ENCODE measurements around the gene OSMR.

GRCh38 chr5:38948501-38948900 lies 102.7 kb downstream of the OSMR start:
- TF ChIP-seq, protein P1, sequence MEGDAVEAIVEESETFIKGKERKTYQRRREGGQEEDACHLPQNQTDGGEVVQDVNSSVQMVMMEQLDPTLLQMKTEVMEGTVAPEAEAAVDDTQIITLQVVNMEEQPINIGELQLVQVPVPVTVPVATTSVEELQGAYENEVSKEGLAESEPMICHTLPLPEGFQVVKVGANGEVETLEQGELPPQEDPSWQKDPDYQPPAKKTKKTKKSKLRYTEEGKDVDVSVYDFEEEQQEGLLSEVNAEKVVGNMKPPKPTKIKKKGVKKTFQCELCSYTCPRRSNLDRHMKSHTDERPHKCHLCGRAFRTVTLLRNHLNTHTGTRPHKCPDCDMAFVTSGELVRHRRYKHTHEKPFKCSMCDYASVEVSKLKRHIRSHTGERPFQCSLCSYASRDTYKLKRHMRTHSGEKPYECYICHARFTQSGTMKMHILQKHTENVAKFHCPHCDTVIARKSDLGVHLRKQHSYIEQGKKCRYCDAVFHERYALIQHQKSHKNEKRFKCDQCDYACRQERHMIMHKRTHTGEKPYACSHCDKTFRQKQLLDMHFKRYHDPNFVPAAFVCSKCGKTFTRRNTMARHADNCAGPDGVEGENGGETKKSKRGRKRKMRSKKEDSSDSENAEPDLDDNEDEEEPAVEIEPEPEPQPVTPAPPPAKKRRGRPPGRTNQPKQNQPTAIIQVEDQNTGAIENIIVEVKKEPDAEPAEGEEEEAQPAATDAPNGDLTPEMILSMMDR (IDR thresholded peaks at IDR 0.05), result no peak
- no peak for TF ChIP-seq POLR2A (IDR thresholded peaks at IDR 0.05)

All from testis (tissue), 2 donors.